Cardiac fibroblast (primary cell): ENCODE measurements around the gene CYFIP1.

ENCODE experiments used
- DNase-seq, 2 donors: peaks; one replicate each; pipeline versions ENCODE4 v3.0.0 to v3.0.0-alpha.2; 2010; ENCODE audit warnings: low read depth in 2 of 2
- H3K4me3 ChIP-seq, 2 donors: replicated peaks in 1 of 2; 1 replicate in 1 of 2; 2 replicates in 1 of 2; pipeline ENCODE4 v1.5.1; 2011; ENCODE audit warnings: low read depth in 2 of 2, low read length in 2 of 2, mild to moderate bottlenecking in 2 of 2, moderate library complexity in 1 of 2
- CTCF ChIP-seq: IDR thresholded peaks from one replicate; pipeline ENCODE4 v1.5.1; 2011; ENCODE audit warnings: low read depth, mild to moderate bottlenecking, low read length, inconsistent platforms

The CYFIP1 gene

GRCh38 chr15:22968366-22968765 lies 11.8 kb downstream of the CYFIP1 start:
- peak; percentile 77 to 93 for DNase-seq
- TF ChIP-seq CTCF: no peak
- no peak overlapping the region for H3K4me3 ChIP-seq

GRCh38 chr15:22967084-22967770 lies 12.9 kb downstream of the CYFIP1 start:
- no peak overlapping the region for H3K4me3 ChIP-seq
- DNase-seq: no peak
- no peak for TF ChIP-seq CTCF

GRCh38 chr15:22966321-22967083 lies 13.7 kb downstream of the CYFIP1 start:
- DNase-seq: no peak
- H3K4me3 ChIP-seq: no peak overlapping the region
- TF ChIP-seq CTCF: no peak

- DNase-seq: no peak
- TF ChIP-seq CTCF: no peak
Observed at GRCh38 chr15:22963641-22964040, 16.5 kb downstream of the CYFIP1 start.

GRCh38 chr15:22962611-22963010 lies 17.6 kb downstream of the CYFIP1 start:
- TF ChIP-seq CTCF: no peak
- DNase-seq: no peak
- H3K4me3 ChIP-seq: no peak overlapping the region

More at GRCh38 chr15:22963641-22964040, 16.5 kb downstream of the CYFIP1 start:
- H3K4me3 ChIP-seq: no peak overlapping the region

GRCh38 chr15:22961762-22962161 lies 18.4 kb downstream of the CYFIP1 start:
- DNase-seq: peak; percentile 32 to 59
- no peak for TF ChIP-seq CTCF
- H3K4me3 ChIP-seq: no peak overlapping the region
